ENCODE measurements around the gene SNX25.
A peak's percentile ranks its signal among the peaks of the same experiment; 100 is the strongest.
"Not testable (repeated sequence)": the region's sequence is repeated elsewhere in the genome, so short reads cannot be mapped to it uniquely, and the experiment has no call there.

Gene SNX25

DNA sequence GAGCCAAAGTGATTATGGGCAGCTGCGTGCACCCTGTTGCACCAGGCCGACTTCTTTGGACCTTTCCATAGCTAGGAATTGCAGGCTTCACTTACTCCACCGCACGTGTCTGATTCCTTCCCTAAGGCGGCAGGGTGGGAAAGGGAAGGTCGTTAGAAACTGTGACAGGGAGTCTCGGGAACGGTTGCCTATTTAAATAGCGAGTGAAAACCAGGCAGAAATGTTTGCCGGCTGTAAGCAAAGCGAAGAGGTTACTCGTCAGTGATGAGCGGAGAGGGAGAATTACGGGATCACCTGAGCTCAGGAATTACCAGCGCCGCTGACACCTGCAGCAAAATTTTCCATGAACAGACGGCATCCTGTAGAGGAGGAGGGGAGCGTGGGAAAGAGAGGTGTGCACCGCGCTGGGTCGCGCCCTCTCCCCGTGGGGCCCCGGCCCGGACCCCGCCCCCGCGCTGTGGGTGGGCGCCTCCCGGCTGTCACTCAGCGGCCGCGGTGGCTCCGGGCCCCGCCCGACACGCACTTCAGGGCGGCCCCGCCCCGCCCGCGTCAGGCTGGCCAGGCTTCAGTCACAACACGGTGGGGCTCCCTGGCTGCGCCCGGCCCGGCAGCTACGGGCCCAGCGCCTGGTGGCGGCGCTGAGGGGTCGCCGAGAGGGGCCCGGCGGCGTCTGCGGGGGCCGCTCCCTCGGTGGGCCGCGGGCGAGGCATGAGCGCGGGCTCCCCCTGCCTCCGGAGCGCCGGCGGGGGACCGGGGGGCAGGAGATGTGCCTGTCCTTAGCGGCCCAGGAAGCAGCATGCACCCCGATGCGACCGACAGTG is at the start of gene SNX25:
Gene SNX25, plus strand, starts transcription at position 568 of the 821 bp plus-strand sequence. Its CDS starts 229 bp downstream, at position 797.
- DNase-seq = peak; percentile 84

DNA sequence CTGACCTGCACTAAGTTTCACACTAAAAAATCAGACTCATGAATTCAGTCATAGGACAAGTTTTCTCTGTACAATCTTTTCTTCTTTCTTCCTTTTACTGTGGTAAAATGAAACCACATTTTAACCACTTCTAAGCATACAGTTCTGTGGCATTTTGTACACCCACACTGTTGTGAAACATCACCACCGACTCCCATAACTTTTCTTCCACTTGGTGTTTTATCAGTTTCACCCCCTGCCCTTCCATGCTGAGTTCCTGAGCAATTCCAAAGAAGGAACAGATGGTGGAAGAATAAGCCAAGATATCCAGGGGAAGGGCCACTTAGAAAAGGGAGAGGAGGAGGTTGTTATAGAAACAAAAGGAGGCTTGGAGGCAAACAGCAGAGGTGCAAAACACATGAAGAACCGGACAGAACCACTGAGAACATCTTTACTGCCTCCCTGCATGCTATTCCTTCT is 43.8 kb upstream of the SNX25 start:
- DNase-seq = no peak

DNA sequence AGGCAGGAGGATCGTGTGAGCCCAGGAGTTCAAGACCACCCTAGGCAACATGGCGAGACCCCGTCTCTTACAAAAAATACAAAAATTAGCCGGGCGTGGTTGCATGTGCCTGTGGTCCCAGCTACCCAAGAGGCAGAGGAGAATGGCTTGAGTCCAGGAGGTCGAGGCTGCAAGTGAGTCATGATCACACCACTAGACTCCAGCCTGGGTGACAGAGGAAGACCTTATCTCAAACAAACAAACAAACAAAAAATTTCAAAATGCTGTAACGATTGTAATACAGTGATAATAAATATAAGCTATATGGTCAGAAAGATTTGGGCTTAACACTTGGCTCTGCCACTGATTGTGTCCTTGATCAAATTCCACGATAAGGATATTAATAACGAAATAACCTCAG is 42.2 kb upstream of the SNX25 start:
- DNase-seq = no peak

DNA sequence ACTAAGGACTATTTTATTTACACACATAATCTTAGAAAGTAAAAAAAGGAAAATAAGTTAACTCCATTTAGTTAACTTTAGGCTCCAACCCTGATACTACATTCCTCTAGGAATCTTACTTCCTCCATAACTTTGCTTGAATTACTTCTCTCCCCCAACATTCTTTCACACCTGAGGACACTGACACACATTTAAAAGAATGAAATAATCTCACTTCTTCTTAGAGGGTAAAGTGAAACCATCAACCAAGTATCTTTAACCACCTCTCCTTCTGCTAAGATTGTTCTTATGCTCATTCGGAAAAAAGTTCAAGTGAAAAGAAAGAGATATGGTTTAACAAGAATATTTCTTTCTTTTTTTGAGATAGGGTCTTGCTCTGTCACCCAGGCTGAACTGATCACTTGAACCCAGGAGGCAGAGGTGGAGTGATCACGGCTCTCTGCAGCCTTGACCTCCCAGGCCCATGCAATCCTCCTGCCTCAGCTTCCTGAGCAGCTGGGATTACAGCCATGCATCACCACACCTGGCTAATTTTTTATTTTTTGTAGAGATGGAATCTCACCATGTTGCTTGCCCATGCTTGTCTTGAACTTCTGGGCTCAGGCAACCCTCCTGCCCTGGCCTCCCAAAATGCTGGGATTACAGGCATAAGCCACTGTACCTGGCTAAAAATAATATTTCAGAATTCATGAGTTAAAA is 37.9 kb upstream of the SNX25 start:
- DNase-seq = no peak

DNA sequence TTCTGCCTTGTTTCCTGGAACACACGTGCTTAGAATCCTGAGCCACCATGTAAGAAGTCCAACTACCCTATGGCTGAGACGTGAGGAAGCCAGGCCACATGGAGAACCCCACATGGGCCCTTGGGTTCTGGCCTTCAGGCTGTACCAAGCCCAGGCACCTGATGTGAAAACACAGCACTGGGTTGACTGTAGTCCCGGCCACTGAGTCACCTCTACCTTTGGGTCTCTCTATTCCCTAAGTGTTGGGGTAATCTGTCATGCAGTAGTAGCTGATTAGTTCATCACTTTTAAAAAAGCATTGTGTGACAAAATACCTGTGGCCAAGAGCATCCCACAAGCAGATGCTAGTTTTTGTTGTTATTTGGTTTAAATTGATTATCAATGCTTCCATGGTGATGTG is 29.9 kb upstream of the SNX25 start:
- peak; percentile 13 for DNase-seq

DNA sequence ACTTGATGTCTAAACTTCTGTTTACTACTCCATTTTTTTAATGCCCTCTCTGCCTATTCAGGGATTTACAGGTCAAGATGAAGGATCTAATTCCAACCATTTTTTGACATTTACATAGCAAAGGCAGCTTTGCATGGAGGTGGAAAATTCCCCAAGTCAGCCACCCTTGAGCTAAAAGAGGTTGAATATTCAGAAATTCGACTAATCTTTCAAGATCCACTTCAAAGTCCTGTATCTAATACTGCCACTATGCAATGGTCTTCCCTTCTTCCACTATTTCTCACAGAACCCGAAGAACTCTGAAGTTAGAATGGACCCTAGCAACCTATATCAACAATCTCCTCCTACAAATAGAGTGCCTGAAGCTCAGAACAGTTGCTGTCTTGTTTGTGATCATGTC is 27.2 kb upstream of the SNX25 start:
- no peak for DNase-seq

DNA sequence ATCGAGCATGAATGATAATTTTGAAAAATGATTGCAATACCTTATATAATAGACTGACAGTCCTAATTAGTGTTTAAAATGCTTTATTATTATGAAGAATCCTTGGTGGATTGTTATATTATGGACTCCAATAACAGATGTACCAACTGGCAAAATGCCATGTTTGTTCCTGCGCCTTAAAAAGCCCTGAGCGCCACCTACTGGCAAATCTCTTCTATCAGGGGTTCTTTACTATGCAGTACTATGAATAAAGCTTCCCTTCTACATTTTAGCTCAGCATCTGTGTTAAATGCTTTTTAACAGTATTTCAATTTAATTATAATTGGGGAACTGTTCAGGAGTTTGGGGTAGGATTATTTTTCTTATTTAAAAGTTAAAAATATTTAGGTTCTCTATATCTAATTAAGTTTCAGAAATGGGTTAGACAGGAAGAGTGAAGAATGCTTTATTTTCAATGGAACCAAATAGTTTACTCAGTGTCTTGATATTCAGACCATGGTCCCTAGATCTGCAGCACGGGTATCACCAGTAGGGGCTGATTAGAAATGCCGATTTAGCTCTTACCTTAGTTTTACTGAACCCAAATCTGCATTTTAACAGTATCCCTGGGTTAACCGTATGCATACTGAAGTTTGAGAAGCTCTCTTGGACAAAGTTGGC is 25.6 kb upstream of the SNX25 start:
- peak; percentile 68 for DNase-seq

DNA sequence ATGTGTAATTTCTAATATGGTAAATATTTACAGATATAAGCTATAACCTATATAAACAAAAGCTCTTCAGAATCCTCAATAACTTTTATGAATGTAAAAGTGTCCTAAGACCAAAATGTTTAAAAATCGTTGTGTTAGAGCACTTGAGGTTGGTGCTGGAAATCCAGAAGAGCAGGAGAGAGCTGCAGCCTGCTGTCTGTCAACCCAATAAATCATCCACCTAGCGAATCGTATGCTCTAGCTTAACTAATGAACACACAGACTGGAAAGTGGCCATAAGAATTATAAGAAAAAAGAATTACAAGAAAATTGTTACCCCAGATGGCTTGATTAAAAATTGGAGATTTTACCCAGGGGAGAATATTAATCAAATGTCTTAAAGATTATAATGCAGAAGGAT is 22.6 kb upstream of the SNX25 start:
- DNase-seq = no peak

DNA sequence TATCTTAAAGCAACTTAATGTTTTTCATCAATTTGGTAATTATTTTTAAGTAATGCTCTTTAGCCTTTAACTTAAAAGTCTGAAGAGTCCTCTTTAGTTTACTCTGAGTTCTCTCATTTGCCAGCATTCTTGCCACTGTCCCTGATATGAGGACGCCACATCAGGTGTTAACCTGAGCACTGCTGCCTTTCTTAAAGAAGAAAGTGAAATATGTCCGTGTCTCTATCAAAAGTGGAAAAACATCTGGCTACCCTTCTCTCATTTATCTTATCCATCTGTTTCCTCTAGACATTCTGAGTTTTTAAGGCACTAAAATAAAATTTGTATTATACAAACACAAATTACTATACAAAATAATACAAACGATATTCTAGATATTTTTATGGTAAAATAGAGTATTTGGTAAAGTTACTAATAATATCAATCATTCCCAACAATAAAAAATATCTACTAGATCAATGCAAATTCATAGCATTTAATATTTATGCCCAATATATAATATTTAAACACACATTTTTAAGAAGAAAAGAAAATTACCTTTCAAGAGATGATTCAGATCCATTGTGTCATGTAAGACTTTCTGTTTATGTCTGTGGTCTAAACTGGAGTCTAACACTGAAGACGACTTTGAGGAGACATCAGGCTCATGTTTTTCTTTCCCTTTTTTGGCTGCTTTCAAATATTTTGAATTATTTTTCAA is 19.6 kb upstream of the SNX25 start:
- DNase-seq = no peak

DNA sequence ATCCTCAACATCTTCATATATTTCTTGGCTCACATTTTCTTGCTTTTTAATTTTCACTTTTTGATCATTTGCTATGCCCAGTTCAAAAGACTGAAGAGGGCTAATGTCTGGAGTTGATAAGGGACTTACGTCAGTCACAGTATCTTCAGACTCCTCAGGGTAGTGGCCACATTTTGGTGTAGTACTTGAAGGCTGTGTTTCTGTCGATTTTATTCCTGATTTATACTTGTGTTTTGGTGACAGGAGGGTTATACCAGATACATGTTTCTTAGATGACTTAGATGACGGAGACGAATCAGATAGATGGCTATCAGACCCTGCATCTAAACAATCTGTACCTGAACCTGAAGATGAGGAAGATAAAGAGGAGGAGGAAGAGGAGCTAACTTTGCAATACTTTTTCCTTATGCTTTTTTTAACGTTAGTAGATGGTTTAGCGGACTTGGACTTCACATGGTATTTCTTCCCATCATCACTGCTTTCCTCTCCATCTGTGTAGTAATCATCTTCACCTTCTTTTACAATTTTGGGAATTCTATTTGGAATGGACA is 19.0 kb upstream of the SNX25 start:
- no peak for DNase-seq

DNA sequence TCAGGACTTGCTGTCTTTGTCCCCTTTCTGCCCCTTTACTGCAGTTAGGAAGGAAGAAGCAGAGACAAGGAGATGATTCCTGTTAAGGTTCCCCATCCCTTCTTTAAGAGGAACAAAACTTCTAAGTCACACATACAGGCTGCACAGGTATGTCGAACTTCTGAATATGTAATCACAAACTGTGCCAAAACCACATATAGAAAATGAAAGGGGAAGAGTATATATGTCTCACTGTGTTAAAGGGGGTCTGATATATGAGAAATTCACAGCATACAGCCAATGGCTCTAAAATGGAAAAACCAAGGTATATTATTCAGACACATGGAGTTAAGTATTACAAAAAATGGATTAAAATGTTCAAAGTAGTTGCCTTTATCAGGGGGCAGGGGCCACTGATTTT is 17.3 kb upstream of the SNX25 start:
- DNase-seq = no peak

DNA sequence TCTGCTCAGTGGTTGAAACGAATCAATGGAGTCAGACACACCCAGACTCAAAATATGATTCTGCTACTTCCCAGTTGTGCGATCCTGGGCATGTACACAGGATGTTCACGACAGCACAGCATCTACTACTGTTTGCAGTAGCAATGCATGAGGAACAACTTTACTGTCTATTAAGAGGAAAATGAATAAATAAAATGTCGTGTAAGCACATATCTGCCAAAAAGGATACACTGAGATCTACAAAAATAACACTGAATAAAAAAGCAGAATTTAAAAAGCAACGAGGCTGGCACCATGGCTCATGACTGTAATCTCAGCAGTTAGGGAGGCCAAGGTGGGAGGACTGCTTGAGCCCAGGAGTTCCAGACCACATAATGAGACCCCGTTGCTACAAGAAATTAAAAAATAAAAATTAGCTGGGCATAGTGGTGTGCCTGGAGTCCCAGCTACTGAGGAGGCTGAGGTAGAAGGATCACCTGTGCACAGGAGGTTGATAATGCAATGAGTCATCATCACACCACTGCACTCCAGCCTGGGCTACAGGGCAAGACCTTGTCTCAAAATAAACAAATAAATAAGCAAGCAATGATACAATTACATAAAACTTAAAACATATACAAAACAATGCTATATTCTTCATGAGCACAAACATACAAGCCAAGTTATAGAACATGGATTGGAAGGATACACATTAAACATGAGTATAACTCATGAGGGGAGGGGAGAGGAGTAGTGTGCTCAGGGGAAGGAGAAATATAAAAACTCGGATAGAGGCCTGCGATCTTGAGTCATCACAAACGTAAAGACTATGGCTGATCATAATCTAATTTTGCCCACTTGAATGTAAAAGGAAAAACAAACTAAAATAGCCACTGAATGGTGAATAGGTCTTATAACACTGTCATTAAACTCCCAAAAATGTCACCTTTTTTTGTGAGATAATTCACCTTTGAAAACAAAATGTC is 14.2 kb upstream of the SNX25 start:
- DNase-seq = no peak

DNA sequence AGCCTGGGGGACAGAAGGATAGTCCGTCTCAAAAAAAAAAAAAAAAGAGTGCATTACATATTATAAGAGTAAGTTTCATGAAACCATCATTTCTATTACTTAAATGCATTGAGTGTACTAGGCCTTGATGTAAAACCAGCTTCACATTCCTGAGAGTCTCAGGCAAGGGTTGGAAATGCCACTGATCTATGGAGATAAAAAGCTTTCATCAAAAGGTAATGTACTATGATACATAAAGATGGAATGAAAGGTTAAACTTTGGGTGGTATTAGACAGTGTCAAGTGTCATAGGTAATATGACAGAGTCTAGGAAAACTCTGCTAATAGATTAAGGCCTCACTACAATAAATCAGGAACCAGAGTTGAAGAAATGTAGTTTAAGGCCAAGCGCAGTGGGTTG is 13.0 kb upstream of the SNX25 start:
- no peak for DNase-seq

DNA sequence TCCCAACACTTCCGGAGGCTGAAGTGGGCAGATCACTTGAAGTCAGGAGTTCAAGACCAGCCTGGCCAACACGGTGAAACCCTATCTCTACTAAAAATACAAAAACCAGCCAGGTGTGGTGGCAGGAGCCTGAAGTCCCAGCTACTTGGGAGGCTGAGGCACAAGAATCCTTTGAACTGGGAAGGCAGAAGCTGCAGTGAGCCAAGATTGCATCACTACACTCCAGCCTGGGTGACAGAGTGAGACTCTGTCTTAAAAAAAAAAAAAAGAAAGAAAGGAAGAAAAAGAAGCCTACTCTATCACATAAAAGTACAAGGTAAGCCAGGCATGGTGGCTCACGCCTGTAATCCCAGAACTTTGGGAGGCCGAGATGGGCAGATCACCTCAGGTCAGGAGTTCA is 11.2 kb upstream of the SNX25 start:
- DNase-seq = not testable (repeated sequence)

DNA sequence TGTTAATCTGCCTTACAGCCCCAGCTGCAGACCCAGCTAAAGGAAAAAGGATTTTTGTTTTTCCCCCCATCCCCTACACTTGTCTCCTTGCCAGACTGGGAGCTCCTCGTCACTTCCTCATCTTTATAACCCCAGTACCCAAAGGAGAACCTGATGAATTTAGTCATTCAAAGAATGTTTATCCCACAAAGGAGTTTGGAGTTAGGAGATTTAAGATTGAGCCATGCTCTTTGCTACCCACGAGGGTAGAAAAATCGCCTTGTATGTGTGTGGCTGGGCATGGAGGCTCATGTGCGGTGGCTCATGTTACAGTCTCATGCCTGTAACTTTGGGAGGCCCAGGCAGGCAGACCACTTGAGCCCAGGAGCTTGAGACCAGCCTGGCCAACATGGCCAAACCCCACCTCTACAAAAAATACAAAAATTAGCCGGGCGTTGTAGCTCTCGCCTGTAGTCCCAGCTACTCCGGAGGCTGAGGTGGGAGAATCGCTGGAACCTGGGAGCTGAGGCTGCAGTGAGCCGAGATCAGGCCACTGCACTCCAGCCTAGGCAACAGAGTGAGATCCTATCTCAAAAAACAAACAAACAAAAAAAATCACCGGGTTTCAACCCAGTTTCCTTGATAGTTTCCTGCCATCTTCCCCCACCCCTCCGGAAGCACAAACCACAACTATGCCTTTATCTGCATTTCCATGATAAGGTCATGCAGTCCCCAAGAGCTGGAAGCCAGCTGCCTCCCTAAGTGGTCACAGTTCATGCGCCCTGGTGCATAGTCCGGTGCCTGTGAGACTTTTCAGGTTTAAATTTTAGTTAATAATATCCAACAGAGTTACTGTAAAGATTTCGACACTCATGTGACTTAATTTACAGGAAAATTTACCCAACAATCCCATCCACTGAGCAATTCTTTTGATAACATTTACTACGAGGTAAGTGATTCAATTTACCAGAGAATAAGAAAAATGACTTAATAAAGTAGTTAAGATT is 7.1 kb upstream of the SNX25 start:
- DNase-seq = peak; percentile 22

DNA sequence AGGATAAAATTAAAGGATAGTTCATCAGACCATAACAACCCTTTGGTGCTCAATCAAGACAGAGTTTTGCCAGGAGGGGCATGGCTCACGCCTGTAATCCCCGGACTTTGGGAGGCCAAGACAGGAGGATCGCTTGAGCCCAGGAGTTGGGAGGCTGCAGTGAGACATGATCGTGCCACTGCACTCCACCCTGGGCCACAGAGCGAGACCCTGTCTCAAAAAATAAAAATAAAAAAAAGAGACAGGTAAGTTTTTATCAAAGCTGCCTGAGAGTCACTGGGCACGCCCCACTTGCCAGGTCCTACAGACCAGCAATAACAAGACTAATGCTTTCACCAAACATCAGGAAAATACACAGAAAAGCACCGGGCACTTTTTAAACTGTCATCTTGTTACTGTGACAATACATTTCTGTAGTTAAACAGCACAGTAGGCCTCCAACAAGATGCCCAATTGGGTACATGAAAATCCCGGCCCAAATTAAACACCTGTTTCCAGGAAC is 6.4 kb upstream of the SNX25 start:
- no peak for DNase-seq

DNA sequence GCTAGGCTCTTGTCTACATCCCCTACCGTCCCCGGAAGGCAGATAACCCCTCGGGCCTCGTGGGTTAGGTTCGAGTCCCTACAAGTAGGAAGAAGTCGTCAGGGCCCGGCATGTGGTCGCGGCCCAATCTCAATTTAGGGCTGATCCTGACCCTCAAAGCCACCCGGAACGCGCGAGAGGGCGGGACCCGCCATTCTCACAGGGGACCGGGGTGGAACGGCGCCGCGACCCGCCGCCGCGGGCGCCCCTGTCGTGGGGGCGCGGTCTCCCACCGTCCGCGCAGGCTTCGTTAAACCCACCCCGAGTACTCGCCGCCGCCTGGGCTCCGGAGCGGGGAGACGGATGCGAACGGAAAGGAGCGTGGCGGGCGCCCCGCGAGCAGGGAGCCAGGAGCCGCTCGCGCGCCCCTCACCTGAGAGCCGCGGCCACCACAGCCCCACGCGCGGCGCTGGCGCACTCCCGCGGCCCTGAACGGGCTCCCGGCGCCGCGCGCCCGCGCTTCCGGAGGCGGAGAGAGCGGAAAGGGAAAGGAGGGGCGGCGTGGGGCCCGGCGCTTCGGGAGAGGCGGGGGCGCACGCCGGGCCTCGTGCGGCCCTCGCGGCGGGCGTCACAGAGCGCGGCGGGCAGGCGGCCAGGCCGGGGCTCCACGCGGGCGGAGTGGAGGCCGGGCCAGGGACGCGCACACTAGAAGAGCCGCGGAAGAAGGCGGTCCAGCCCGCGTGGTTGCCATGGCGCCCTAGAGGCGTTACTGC is 5.7 kb upstream of the SNX25 start, which contains the start of gene CFAP97:
Gene CFAP97, minus strand, starts transcription at position 515 of the 752 bp plus-strand sequence. CDS start 12,804 bp downstream, outside the sequence.
- DNase-seq = peak; percentile 74

DNA sequence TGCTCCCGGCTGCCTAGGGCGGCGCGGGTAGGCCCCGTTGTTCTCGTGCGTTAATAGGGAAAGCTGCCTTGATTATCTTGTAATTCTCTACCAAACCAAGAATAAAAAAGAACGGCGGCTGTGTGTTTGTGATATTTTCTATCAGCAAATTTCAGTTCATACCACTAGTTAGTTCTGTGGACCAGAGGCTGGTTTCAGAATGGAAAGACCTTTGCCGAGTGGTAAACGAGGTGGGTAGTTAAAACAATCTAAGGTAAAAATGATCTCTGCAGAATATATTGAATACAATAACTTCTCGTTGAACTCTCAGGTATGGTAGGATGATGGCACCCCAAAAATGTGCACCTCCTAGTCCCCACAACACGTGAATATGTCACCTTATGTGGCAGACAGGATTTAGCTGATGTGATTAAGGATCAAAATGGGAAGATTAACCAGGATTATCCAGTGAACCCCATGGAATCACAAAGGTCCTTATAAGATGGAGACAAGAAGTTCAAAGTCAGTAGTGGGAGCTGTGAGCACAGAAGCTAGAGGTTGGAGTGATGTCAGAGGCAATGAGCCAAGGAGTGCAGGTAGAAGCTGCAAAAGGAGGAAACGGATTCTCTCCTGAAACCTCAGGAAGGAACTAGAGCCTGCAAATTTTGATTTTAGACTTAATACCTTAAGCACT is 5.0 kb upstream of the SNX25 start:
- no peak for DNase-seq

DNA sequence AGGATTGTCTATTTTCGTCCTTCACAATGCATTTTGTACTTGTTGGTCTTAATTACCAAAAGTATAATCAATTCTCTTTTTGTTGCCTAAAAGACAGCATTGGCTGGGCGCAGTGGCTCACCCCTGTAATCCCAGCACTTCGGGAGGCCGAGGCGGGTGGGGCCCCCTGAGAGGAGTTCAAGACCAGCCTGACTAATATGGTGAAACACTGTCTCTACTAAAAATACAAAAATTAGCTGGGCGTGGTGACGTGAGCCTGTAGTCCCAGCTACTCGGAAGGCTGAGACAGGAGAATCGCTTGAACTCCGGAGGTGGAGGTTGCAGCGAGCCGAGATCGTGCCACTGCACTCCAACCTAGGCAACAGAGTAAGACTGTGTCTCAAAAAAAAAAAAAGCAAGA is 4.3 kb upstream of the SNX25 start:
- DNase-seq = not testable (repeated sequence)
